Diencephalon (tissue), 1 donor: Measurements from ENCODE around the gene RETREG2. TPM values are rescaled to one million over a fixed set of nuclear protein-coding genes. Genes with fewer than 3 reads are reported as not detected.

ENCODE experiments used
- total RNA-seq: library from RNA; depleted of rRNA; stranded (reverse); fragments of >200 nt; gene quantifications from one replicate; pipeline ENCODE4 v1.2.3, GENCODE V29; 2014

Gene RETREG2, protein sequence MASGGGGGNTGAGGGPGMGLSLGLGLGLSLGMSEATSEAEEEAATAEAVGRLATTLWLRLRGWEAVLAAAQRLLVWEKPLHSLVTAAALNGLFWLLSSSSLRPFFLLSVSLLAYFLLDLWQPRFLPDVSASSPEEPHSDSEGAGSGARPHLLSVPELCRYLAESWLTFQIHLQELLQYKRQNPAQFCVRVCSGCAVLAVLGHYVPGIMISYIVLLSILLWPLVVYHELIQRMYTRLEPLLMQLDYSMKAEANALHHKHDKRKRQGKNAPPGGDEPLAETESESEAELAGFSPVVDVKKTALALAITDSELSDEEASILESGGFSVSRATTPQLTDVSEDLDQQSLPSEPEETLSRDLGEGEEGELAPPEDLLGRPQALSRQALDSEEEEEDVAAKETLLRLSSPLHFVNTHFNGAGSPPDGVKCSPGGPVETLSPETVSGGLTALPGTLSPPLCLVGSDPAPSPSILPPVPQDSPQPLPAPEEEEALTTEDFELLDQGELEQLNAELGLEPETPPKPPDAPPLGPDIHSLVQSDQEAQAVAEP
- total RNA-seq: 85.6 TPM

DNA sequence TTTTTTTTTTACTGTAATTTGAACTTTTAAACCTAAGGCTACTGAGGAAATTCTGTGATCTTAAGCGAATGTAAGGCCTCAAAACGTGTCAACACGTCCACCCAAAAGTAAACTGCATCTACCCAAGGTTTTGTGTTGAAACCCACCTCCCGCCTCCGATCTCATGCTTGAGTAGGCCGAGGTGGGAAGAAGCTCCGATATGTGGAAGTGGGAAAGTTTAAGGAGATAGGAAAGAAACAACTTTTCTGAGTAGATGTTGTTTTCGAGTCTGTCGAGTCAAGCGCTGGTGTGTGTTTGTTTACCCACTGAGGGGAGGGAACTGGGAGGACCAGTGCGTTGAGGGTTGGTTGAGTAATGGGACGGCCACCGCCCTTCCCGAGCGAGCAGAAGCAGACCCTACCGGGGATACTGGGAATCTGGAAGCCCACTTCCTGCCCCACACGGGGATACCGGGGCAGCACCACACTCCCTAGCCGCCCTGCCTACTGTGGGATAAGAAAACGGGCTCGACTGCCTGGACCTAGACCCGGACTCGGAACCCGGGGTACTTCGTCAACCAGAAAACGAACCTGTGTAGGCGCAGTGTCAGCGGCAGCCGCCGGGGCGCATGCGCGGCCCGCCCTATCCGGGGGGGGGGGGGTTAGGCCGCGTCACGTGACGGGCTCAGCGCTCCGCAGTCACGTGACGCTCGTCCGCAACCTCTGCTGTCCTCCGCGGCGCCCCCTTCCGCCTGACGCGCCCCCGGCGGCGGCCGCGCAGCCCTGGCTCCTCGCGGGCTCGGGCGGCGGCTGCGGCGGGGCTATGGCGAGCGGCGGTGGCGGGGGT lies at the start of gene RETREG2:
RETREG2 (plus strand) TSS at position 724 of the 825 bp plus-strand sequence; CDS start at position 802, 78 bp downstream.

GRCh38 chr2:219160186-219161017 lies 17.7 kb upstream of the RETREG2 start, which contains the start of gene NHEJ1:
TSS of gene NHEJ1 (minus strand) at chr2:219160815. CDS start at chr2:219158362, 2,453 bp downstream.

GRCh38 chr2:219169930-219170654 lies 8.0 kb upstream of the RETREG2 start, which contains the start of gene SLC23A3:
TSS of gene SLC23A3 (minus strand) at chr2:219170029. CDS start at chr2:219169984, 45 bp downstream.

DNA sequence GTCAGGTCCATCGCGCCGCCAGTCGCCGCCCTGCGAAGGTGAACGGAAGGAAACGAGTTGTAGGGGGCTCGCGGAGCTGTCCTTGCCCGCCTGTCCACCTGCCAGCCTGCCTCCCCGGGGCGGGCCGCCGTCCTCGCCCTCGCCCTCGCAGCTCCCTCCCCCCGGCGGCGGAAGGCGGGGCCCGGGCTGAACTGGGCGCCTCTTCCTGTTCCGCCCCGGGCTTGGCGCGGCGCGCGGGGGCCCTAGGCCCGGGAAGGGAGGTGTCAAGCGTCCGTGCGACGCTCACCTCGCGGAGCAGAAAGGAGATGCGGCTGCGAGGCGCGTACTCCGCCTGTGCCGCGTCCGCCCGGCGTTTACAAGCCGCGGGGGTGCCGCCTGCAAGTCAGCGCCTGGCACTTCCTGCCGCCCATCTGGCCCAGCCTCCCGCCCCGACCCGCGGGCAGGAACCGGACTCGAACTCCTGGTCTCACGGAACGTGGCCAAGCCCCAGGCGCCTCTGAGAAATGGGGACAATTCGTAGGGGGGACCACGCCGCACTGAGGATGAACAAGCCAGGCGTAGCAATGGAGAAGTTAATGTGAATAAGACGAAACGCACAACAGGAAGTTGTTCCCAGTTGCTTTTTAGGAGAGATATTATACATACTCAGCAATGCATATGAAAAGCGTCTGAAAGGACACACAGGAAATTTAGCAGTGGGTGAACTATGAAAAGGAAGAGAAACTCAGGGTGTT lies 1.1 kb upstream of the RETREG2 start, which contains the start of gene CNPPD1:
CNPPD1 (minus strand) TSS at position 108 of the 734 bp plus-strand sequence; CDS start at position 11, 97 bp downstream.

GRCh38 chr2:219206328-219207133 lies 28.5 kb downstream of the RETREG2 start, which contains the start of gene ZFAND2B:
TSS of gene ZFAND2B (plus strand) at chr2:219206782. CDS start at chr2:219206988, 206 bp downstream.

DNA sequence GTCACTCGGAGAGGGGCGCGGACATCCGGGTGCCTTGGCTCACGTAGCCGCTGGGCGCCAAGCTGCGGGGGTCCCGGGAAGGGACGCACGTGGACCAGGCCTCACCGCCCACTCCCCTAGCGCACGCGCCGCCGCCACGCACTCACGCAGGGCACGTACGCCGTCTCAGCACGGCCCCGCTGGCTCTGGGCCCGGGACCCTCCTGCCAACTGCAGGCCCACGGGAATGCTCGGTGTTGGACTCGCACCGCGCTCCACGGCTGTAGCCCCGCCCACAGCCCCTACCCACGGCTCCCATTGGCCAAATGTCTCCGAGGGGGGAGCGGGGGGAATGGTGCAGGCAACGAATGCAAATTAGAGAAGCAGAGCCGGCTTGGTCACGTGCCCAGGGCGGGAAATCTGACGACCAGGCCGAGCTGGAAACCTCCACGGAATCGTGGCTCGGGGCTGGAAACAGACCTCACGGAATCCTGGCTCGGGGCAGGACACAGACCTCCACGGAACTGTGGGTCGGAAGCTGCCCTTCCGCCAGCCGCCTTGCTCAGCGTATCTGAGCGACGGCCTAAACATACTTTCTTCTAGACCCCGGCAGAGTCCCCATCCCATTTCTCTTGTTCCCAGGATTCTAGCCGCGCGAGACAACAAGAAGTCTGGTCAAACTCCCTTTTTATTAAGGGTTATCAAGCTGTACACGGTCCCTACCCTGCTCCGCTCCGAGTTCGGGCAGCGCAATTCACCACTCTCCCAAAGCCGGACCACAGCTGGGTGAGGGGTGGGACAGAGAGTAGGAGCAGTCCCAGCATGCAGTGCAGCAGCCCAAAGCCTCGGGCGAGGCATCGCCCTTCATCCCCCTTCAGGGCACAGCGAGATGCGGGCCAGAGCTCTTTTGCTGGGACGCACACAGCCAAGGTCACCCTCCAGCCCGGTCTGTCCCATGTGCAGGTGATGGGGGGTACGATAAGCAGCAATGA lies 40.9 kb downstream of the RETREG2 start, which contains the start of gene ABCB6:
ABCB6 (minus strand) TSS at position 227 of the 970 bp plus-strand sequence. CDS start 285 bp downstream, outside the sequence.

GRCh38 chr2:219229305-219230058 lies 51.4 kb downstream of the RETREG2 start, which contains the start of the genes ANKZF1 and ATG9A:
TSS of gene ANKZF1 (plus strand) at chr2:219229806. CDS start at chr2:219230258, 452 bp downstream.
TSS of gene ATG9A (minus strand) at chr2:219229636. CDS start at chr2:219228024, 1,612 bp downstream.

Other genes with a start within 250 kb of the RETREG2 start
- 13.4 TPM for gene CDK5R2, start 218.6 kb upstream of the RETREG2 start, total RNA-seq
- not detected for gene FEV, start 193.1 kb upstream of the RETREG2 start, total RNA-seq
- not detected for gene CRYBA2, start 184.9 kb upstream of the RETREG2 start, total RNA-seq
- gene CFAP65, start 136.8 kb upstream of the RETREG2 start, total RNA-seq: 2.3 TPM
- gene IHH, start 117.4 kb upstream of the RETREG2 start, total RNA-seq: 0.69 TPM
- 10.1 TPM for gene NHEJ1, start 17.5 kb upstream of the RETREG2 start, total RNA-seq
- 0.23 TPM for gene SLC23A3, start 8.2 kb upstream of the RETREG2 start, total RNA-seq
- 27.2 TPM for gene CNPPD1, start 1.4 kb upstream of the RETREG2 start, total RNA-seq
- 12.5 TPM for gene ZFAND2B, start 28.5 kb downstream of the RETREG2 start, total RNA-seq
- gene ABCB6, start 40.7 kb downstream of the RETREG2 start, total RNA-seq: 30.0 TPM
- gene ATG9A, start 51.4 kb downstream of the RETREG2 start, total RNA-seq: 31.8 TPM
- gene ANKZF1, start 51.5 kb downstream of the RETREG2 start, total RNA-seq: 29.3 TPM
- gene GLB1L, start 67.2 kb downstream of the RETREG2 start, total RNA-seq: 10.1 TPM
- gene STK16, start 67.2 kb downstream of the RETREG2 start, total RNA-seq: 15.5 TPM
- 1.2 TPM for gene TUBA4B, start 75.0 kb downstream of the RETREG2 start, total RNA-seq
- gene TUBA4A, start 75.6 kb downstream of the RETREG2 start, total RNA-seq: 16.4 TPM
- 91.6 TPM for gene DNAJB2, start 101.1 kb downstream of the RETREG2 start, total RNA-seq
- 66.9 TPM for gene PTPRN, start 131.1 kb downstream of the RETREG2 start, total RNA-seq
- gene RESP18, start 154.5 kb downstream of the RETREG2 start, total RNA-seq: 1.8 TPM
- gene DNPEP, start 209.6 kb downstream of the RETREG2 start, total RNA-seq: 21.0 TPM
- gene DES, start 240.1 kb downstream of the RETREG2 start, total RNA-seq: 1.4 TPM